CMK (cell line): Measurements from ENCODE around the gene PHKB.
"Not testable (repeated sequence)": the region's sequence is repeated elsewhere in the genome, so short reads cannot be mapped to it uniquely, and the experiment has no call there.

Experiments used
- DNase-seq: peaks from one replicate; pipeline ENCODE4 v3.0.0-alpha.2; 2010; ENCODE audit warnings: low read depth

The PHKB gene

DNA sequence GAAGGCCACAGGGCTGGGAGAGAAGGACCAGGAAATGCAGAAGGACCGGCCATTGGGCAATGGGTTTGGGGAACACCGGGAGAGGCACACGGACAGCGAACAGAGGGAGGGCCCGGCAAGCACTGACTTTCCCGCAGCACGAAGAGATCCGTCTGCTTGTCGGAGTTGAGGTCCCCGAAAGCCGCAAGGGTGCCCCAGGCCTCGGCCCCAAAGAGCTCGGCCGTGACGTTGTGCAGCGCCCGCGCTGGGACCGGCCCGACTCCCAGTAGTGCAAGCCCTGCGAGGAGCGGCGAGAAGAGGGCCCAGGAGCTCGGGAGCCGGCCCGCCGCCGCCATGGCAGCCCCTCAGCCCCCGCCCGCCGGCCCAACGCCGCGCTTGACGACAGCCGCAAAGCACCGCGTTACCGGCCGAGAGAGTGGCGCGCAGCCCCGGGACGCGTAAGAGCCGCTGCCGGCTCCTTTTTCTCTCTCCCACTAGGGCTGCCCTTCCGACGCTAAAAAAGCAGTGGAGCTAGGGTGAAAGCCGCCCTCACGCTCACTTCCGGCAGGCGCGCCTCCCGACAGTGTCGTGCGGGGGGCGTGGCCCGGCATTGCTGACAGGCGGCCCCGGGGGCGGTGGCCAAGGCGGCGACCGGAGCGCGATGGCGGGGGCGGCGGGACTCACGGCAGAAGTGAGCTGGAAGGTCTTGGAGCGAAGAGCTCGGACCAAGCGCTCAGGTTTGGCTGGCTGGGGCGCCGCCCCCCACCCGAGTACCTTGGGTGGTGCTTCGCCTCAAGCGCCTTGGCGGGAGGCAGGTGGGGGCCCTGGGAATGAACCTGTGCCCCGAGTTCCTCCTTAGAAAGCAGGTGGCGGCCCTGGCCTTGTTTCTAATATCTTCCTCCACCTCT lies at the start of gene PHKB, which contains the start of gene ITFG1:
Gene PHKB (plus strand): TSS at position 621 of the 887 bp plus-strand sequence. CDS start 20 bp downstream, at position 641.
Gene ITFG1 (minus strand): TSS at position 353 of the 887 bp plus-strand sequence. CDS start 18 bp downstream, at position 335.
- peak; percentile 87 for DNase-seq

DNA sequence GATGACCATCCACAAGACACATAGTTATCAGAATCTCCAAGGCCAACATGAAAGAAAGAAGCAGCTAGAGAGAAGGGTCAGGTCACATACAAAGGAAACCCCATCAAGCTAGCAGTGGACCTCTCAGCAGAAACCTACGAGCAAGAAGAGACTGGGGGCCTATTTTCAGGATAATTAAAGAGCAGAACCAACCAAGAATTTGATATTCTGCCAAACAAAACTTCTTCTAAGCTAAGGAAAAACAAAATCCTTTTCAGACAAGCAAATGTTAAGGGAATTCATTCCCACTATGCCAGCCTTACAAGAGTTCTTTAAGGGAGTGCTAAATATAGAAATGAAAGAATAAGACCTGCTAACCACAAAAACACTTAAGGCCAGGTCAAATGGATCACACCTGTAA lies 48.1 kb upstream of the PHKB start:
- DNase-seq = no peak

DNA sequence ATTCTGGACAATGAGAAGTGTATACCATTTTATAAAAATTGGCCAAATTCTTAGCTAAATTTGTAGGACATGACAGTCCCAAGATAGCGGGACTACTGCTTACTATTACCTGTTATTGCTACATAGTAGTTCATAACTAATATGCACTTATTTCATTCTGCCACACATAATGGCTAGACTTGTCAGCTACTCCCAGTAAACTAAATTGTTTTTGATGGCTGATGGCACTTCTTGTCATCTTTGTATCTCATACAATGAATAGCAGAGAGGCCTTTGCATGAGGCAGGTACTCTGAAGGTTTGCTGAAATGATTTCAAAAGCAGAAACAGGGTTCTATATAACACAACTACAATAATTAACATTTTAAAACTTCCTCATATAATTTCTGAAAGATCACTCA lies 44.3 kb upstream of the PHKB start:
- no peak for DNase-seq

DNA sequence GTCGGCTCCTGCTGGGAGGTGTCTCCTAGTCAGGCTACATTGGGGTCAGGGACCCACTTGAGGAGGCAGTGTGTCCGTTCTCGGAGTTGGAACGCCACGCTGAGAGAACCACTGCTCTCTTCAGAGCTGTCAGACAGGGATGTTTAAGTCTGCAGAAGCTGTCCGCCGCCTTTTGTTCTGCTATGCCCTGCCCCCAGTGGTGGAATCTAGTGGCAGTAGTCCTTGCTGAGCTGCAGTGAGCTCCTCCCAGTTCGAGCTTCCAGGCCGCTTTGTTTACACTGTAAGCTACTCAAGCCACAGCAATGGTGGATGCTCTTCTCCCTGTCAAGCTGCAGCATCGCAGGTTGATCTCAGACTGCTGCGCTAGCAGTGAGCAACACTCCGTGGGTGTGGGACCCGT lies 36.3 kb upstream of the PHKB start:
- no peak for DNase-seq

DNA sequence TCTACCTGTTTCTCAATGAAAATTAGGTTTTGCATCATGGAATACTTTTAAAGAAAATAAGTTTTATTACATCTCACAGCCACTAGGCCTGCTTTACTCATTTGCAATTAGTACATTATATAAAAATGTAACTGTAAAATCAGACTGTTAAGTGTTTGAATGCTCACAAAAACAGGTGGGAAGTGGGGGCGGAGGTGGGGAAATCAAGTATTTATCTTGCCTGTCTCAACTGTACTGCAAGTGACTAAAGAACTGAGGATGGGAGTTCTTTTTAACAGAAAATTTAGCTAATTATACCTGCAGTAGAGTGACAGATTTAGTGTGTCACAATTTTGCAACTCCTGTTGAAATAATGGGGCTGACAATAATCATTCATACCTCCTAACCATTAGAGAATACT lies 34.3 kb upstream of the PHKB start:
- no peak for DNase-seq

DNA sequence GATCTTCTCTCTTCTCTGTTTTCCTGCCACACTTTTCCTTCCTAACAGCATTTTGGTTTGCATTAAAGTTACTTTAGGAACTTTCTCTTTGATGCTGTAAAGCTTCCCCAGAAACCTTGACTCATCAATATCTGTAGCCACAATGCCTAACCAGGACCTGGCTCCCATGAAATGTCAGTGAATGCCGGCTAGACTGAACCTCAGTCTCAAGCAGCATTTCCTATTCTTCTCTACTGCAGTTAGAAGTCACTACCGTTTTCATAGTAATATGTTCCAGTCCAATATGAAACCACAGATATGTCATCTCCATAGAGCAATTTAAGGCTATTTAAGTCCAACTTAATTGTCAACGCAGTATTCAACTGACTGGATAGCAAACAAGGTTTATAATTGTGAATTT lies 29.2 kb upstream of the PHKB start:
- DNase-seq = no peak

DNA sequence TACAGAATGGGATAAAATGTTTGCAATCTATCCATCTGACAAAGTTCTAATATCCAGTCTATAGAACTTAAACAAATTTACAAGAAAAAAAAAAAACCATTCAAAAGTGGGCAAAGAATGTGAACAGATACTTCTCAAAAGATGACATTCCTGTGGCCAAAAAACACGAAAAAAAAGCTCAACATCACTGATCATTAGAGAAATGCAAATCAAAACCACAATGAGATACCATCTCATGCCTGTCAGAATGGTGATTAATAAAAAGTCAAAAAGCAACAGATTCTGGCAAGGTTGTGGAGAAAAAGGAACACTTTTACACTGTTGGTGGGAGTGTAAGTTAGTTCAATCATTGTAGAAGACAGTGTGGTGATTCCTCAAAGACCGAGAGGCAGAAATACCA lies 26.9 kb upstream of the PHKB start:
- DNase-seq = not testable (repeated sequence)

DNA sequence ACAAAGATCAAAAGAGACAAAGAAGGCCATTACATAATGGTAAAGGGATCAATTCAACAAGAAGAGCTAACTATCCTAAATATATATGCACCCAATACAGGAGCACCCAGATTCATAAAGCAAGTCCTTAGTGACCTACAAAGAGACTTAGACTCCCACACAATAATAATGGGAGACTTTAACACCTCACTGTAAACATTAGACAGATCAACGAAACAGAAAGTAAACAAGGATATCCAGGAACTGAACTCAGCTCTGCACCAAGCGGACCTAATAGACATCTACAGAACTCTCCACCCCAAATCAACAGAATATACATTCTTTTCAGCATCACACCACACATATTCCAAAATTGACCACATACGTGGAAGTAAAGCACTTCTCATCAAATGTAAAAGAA lies 21.1 kb upstream of the PHKB start:
- DNase-seq = not testable (repeated sequence)

DNA sequence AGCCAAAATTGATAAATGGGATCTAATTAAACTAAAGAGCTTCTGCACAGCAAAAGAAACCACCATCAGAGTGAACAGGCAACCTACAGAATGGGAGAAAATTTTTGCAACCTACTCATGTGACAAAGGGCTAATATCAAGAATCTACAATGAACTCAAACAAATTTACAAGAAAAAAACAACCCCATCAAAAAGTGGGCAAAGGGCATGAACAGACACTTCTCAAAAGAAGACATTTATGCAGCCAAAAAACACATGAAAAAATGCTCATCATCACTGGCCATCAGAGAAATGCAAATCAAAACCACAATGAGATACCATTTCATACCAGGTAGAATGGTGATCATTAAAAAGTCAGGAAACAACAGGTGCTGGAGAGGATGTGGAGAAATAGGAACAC lies 18.2 kb upstream of the PHKB start:
- not testable (repeated sequence) for DNase-seq

DNA sequence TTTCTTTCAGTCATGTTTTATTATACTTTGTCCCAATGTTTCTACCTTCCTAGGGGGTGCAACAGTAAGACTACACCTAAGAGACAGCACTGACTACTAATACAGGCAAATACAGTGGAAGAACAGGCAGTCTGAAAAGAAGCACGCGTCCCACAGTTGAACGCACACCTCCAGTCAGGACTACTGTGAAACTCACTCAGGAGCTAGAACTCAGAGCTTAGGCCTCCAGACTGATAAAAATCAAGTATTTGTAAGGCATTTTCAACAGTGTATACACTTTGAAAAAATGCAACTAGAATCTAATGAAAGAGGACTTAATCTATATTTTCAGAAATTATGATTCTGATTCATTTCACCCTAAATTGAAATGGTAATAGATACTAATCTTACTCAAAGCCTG lies 14.7 kb upstream of the PHKB start:
- no peak for DNase-seq

DNA sequence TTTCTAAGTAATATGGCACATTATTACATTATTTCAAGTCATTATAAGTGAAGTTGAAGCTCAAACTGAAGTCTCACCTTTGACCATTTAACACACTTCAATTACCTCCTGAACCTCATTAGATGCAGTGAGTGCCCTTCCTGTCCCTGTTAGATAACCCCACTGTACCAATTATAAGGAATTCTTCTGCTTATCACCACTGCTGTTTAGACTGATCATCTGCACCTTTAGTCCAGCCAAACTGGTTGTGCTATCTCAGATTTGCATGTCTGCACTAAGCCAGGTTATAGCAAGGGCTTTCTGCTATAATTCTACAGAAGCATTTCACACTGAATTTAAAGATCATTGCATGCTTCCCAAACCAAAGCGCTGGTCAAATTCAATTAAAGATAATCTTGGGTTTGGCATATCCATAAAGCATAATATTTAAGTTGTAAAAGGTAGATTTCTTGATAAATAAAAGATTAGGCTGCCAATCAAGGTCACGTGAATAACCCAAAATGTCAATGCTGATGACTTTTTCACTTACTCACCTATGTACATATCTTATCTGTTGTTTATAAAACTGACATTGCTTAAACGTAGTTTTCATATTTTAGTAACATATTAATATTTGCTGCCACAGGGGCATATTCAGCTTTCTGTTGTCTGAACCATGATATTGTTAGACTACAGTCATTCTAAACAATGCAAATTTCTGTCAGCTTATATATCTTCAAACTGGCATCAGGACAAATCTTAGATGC lies 12.1 kb upstream of the PHKB start:
- DNase-seq = no peak

DNA sequence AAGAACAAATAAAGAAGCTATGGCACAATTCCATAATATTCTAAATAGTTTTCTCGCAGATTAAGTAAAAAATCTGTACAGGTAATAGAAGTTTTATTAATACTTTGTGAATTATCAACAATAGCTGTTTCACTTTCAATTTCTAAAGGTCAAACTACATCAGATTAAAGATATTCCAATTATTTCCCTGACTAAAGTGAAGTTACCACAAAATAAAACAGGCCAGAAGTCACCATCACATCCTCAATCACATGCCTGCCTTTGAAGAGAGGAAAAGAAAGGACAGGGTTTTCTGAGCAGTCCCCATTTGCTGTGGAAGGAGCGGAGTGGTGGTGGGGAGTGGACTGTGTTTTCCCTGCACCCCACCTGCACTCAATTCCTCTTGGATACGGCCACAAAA lies 11.3 kb upstream of the PHKB start:
- DNase-seq = no peak

DNA sequence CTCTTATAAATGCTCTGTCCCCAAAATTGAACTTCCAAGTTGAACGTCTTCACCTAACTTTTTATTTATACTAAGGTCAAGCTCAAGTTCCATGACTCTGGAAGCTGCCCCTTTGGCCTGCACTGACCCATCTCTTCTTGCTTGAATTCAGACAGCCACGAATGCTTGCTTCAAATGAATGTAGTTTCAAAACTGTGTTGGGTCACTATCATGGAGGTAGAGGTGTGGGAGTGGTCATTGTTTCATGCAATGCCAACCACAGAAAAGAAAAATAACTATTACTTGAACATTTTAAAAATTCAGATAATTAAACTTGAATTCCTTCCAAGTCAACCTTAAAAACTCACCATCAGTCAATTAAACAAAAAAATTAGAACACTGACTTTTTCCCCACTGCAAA lies 2.8 kb upstream of the PHKB start:
- no peak for DNase-seq

DNA sequence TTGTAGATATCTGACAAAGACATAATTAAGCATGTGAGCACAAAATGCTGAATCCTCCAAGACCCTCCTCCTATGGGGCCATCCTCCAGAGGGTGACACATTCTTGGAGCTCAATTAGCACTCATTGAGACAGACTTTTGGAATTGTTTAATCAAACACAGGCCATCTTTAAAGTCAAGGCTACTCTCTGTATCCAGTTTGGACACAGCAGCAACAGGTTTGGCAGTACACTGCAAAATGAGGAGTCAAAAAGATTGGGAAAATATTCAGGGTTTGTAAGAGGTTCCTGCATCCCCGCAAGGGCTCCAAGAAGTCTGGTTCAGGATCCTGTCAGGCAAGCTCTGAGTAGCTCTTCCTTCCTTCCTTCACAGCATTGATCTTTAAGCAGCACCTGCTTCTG lies 1.5 kb upstream of the PHKB start:
- no peak for DNase-seq

DNA sequence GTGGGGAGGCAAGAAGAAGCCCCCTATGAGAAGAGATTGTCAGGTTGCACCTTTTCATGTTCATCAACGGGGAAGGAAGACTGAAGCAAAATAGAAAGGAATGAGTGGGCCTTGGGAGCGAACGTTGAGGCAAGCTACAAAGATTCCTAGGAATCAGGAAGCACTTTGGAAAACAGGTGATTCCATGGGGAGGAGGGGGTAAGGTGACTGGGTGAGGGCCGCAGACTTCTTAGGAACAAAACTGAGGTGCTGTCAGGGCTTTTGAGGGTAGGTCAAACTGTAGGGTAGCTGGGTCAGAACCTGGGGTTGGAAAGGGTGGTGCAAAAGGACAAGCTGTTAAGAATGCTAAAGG lies 796 bp upstream of the PHKB start:
- no peak for DNase-seq

DNA sequence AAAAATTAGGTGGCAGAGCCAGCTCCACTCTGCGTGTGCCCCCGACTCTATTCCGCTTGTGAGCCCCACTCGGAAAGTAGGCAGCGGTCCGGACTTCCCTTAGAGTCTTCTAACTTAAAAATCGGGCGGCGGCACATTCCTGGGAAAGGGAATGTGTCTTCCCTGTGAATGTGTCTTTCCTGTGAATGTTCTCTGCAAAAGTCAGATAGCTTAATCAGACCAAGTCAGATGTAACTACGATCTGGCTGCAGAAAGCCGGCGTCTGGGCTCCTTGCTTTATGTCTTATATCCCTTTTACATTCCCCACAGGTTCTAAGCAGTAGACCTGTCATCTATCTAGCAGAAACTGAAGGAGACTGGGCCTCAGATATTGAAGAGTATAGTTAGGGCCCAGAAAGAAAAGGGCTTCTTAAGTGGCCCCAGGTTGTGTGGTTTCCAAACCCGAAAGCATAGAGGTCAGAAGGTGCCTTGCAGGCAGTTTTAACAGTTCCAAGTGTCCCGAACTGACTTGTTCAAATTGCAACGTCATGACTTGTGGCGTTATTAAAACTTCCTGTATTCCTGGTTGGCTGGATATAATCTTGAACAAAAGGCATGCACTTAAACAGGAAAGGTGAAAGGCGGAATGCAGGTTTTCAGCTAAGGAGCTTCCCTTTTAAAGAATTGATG lies 601 bp downstream of the PHKB start:
- peak; percentile 49 for DNase-seq

DNA sequence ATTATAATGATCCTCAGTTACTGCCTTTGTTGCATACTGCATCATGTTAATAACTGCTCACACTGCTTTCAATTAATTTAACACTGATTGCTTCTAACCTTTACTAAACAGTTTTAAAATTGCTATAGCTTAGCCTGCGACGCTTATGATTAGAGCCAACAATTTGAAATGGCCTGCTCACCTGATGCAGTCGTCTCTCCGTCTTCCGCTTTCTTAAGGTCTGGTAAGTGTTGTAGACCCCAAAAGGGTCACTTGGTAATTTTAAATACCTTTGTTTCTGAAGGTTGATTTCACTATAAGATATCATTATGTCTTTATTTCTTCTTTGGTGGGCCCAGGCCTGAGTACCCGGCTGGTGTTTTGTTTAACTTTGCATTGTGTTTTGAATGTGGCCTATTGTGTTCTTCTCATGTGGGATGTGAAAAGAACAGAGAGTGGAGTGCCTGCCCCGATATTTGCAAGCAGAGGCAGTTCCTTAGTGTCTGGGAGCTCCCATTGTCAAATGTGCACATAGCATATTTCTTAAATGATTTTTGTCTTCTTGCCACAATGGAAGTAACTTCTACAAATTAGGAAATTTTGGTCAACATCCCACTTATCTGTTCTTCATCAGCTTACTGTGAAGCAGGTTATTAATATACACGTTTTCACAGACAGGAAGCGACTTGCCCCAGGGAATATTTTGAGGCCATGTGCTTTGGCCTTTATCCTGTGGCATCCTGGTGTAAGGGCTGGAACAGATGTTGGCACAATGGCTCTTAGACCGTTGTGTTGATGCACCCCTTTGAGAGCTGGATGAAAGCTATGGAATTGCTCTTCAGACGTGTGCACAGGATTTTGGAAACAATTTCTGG lies 2.9 kb downstream of the PHKB start:
- DNase-seq = no peak

DNA sequence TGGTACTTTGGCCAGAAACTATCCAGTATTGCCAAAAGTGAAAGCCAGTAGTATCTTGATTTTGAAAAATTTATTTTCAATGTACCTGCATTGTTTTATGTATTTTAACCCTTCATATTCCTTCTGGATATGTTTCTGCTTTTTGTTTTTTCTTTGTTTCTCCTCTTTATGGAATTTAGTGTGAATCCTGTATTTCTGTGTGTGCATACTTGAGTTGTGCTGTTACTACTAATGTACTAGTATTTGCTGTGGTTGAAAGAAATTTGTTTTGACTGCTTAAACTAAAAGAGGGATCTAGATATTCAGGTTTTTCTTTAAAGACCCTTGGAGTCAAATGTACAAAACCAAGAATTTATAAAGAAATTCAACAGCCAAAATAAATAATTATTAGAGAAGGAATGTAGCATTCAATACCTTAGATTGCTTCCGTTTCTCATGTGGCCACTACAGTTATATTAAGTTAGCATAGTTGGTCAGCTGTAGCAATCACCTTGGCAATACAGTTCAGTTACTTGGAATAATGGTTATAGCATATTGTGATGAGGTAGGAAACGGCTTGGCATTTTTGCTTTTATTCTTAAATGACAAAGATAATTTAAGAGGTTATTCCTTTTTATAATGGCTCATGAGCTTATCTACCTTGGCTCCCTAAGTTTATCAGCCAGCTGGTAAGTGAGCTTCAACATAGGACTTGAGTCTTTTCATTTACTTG lies 4.9 kb downstream of the PHKB start:
- DNase-seq = no peak

DNA sequence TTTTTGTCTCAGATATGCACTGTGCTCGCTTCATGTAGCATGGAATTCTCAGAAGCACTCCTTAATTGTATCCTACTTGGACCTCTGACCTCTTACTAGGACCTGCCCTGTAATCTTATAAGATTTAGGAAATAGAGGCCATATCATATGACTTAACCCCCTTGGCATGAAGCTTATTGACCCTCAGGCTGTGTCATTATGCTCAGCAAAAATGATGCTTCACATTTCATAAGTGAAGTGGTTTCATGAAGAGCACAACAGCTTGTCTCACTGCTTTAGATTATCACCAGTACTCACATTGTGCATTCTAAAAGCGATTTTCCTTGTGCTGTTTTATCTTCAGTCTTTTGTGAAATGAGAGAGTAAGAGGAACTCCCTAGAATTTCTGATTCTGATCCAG lies 6.4 kb downstream of the PHKB start:
- no peak for DNase-seq

DNA sequence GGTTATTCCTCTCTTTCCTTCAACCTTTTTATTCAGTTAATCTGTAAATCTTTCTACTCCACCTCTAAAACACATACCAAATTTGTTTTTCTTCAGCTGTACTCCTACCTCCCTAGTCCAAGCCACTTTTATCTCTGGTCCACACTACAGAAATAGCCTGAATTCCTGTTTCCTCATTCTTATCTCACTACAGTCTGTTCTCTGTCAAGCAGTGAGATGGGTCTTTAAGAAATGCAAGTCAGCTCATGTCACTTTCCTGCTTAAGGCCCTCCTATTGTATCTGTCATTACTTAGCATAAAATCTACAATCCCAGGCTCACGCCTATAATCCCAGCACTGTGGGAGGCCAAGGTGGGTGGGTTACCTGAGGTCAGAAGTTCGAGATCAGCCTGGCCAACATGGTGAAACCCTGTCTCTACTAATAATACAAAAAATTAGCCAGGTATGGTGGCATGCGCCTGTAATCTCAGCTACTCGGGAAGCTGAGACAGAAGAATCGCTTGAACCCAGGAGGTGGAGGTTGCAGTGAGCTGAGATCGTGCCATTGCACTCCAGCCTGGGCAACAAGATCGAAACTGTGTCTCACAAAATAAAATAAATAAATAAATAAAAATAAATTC lies 7.0 kb downstream of the PHKB start:
- peak; percentile 26 for DNase-seq

DNA sequence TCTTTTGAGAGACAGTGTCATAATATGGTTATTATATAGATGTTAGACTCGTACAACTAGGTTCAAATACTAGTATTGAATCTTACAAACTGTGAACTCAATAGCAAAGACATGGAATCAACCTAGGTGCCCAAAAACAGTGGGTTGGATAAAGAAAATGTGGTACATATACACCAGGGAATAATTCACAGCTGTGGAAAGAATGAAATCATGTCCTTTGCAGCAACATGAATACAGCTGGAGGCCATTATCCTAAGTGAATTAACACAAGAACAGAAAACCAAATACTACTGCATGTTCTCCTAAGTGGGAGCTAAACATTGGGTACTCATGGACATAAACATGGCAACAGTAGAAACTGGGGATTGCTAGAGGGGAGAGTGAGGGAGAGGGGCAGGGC lies 8.1 kb downstream of the PHKB start:
- no peak for DNase-seq
